Thyroid gland (tissue), 4 donors: ENCODE data around the gene MYO1E.

Experiments
- CTCF ChIP-seq, 6 experiments: fragments of 200-600 bp in 3 of 6; fragments of 450-650 bp in 3 of 6; sonication (generic) in 3 of 6; IDR thresholded peaks; one replicate each; pipeline ENCODE4 v1.5.1; 2016 to 2019; ENCODE audit warnings: antibody characterized with exemption in 6 of 6, mild to moderate bottlenecking in 2 of 6, inconsistent platforms in 1 of 6, moderate library complexity in 1 of 6
- POLR2A ChIP-seq, 2 donors: fragments of 450-650 bp; IDR thresholded peaks; one replicate each; pipeline ENCODE4 v1.6.1; 2017; ENCODE audit warnings: antibody characterized with exemption in 2 of 2, mild to moderate bottlenecking in 2 of 2, moderate library complexity in 1 of 2

- TF ChIP-seq POLR2A (IDR thresholded peaks at IDR 0.05) = no peak
- no peak for TF ChIP-seq CTCF (IDR thresholded peaks at IDR 0.05)
Measured at GRCh38 chr15:59398220-59398619, 25.5 kb upstream of the MYO1E start.
